ENCODE results near the gene ATN1.
A peak's percentile ranks its signal among the peaks of the same experiment; 100 is the strongest.
"Not testable (repeated sequence)": the region's sequence is repeated elsewhere in the genome, so short reads cannot be mapped to it uniquely, and the experiment has no call there.

Gene ATN1

GRCh38 chr12:6904280-6905276 lies 23.2 kb upstream of the ATN1 start, which contains the start of gene LRRC23:
Gene LRRC23, plus strand, starts transcription at chr12:6904822. Its CDS starts 812 bp downstream, at chr12:6905634.
- DNase-seq = peak; percentile 93

GRCh38 chr12:6905414-6906040 lies 22.2 kb upstream of the ATN1 start:
- DNase-seq = no peak

DNA sequence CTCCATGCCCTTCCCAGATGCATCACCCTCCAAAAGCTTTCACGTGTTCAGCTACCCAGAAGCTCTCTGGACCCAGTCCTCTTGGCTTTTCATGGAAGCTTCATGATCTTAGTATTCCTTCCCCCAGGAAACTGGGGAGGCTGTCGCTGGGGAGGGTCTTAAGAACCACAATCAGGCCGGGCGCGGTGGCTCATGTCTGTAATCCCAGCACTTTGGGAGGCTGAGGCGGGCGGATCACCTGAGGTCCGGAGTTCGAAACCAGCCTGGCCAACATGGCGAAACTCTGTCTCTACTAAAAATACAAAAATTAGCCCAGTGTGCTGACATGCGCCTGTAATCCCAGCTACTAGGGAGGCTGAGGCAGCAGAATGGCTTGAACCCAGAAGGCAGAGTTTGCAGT lies 19.6 kb upstream of the ATN1 start:
- not testable (repeated sequence) for DNase-seq

DNA sequence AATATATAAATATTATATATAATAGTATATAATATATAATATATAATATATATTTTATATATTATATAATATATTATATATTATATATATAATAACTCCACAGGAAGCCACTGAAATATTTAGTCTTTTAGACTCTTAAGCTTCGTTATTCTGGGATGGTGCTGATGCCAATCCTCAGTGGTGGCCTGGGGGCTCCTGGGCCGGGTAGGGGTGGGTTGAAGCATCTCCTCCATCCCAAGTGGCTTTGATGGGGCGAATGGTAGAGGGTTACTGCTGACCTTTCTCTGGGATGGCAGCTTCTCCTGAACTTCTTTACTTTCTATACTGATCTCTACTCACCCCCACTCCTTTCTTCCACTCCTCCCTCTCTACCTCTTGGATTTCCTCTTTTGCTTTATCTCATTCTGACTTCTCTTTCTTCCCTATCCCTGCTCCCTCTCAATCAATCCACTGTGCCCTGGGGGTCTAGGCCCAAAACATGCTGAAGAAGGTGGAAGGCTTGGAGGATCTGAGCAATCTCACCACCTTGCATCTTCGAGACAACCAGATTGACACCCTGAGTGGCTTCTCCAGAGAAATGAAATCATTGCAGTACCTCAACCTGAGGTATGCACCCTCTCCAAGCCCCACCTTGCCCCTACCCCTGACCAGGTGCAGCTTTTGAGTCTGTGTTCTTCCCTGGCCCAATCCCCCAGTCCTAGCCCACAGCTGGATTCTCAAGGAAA lies 18.2 kb upstream of the ATN1 start:
- DNase-seq = no peak

GRCh38 chr12:6912164-6912935 lies 15.4 kb upstream of the ATN1 start:
- no peak for DNase-seq

DNA sequence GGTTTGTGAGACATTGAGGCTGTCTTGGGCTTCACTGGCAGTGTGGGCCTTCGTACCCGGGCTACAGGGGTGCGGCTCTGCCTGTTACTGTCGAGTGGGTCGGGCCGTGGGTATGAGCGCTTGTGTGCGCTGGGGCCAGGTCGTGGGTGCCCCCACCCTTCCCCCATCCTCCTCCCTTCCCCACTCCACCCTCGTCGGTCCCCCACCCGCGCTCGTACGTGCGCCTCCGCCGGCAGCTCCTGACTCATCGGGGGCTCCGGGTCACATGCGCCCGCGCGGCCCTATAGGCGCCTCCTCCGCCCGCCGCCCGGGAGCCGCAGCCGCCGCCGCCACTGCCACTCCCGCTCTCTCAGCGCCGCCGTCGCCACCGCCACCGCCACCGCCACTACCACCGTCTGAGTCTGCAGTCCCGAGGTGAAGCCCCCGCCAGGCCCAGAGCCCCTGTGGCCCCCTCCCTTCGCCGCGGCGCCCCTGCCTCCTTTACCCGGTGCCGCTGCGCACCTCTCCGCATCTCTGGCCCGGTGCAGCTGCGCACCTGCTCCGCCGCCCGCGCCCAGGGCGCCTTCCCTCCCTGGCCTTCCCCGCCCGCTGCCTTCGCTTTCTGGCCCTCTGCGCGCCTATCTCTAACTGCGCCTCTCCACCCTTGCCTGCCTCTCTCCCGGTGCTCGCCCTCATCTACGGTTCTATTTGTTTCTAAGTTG lies 13.4 kb upstream of the ATN1 start, which contains the start of gene ENO2:
ENO2 (plus strand) TSS at position 335 of the 701 bp plus-strand sequence. CDS start 1,253 bp downstream, outside the sequence.
- DNase-seq = peak; percentile 37

GRCh38 chr12:6914947-6915788 lies 12.6 kb upstream of the ATN1 start:
- no peak for DNase-seq

DNA sequence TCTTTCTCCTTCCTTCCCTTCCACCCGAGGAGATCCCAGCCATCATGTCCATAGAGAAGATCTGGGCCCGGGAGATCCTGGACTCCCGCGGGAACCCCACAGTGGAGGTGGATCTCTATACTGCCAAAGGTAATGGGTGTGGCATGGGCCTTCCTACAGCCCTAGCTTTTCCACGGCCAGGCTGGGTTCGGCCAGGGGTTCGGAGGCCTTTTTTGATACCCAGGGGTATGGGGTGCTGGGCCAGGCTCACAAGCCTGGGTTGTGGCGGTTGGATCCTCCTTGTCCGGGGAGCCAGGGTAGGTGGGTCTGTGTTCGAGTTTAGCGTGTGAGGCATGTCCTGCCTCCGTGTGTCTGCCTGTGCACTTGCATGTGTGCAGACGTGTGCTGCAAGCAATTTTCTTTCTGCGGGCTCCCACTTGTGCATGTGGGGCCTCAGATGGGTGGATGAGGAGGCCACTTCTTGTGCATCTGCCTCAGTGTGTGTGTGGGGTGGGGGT lies 11.9 kb upstream of the ATN1 start:
- no peak for DNase-seq

GRCh38 chr12:6916426-6917200 lies 11.1 kb upstream of the ATN1 start:
- DNase-seq = no peak

- no peak for DNase-seq
These were observed 10.1 kb upstream of the ATN1 start for GRCh38 chr12:6917491-6918231.

DNA sequence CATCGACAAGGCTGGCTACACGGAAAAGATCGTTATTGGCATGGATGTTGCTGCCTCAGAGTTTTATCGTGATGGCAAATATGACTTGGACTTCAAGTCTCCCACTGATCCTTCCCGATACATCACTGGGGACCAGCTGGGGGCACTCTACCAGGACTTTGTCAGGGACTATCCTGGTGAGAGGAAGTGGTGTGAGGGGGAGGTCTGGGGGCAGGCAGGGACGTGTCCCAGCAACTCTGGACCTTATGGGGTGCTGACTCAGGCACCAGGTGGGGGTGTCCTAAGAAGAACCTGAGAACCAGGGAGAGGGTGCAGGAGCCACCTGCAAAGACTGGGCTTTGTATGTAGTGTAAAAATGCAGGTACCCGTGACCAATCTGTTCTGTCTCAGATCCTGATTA lies 8.2 kb upstream of the ATN1 start:
- DNase-seq = no peak

DNA sequence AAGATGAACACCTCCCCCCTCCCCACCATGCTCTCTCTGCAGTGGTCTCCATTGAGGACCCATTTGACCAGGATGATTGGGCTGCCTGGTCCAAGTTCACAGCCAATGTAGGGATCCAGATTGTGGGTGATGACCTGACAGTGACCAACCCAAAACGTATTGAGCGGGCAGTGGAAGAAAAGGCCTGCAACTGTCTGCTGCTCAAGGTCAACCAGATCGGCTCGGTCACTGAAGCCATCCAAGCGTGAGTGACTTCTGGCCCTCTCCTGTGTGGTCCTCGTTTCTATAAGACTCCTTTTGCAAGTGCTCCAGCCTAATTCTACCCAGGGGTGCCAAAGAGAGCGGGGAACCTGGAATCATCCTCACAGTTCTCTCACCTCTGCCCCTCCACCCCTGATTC lies 6.2 kb upstream of the ATN1 start:
- no peak for DNase-seq

DNA sequence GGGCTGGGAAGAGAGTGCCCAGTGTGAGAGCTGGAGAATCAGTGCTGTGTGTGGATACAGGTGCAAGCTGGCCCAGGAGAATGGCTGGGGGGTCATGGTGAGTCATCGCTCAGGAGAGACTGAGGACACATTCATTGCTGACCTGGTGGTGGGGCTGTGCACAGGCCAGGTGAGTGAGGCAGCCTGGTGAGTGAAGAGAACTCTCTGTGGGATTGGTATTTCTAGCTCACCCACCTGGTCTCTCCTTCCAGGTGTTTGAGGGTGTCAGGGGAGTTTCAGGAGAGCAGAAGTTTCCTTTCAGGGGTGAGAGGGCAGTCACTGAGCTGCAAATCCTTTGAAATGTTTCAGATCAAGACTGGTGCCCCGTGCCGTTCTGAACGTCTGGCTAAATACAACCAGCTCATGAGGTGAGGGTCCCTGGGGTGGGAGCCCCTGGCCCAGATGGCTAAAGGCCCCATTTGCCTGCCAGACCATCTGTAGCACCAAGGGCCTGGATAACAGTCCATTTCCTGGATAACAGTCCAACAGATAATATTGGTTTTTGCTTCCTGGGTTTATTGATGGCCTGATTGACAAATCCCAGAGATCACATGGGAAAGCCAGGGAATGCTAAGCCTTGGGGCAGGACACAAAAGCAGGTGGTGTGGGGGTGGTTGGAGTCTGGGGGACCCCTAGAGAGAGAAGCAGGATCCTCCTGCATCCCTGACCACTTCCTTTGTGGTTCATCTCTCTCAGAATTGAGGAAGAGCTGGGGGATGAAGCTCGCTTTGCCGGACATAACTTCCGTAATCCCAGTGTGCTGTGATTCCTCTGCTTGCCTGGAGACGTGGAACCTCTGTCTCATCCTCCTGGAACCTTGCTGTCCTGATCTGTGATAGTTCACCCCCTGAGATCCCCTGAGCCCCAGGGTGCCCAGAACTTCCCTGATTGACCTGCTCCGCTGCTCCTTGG lies 5.5 kb upstream of the ATN1 start:
- no peak for DNase-seq

GRCh38 chr12:6923003-6923732 lies 4.6 kb upstream of the ATN1 start:
- DNase-seq = no peak

GRCh38 chr12:6923851-6924250 lies 3.9 kb upstream of the ATN1 start:
- DNase-seq = no peak

- no peak for DNase-seq
These were observed 2.6 kb upstream of the ATN1 start for GRCh38 chr12:6925239-6925539.

DNA sequence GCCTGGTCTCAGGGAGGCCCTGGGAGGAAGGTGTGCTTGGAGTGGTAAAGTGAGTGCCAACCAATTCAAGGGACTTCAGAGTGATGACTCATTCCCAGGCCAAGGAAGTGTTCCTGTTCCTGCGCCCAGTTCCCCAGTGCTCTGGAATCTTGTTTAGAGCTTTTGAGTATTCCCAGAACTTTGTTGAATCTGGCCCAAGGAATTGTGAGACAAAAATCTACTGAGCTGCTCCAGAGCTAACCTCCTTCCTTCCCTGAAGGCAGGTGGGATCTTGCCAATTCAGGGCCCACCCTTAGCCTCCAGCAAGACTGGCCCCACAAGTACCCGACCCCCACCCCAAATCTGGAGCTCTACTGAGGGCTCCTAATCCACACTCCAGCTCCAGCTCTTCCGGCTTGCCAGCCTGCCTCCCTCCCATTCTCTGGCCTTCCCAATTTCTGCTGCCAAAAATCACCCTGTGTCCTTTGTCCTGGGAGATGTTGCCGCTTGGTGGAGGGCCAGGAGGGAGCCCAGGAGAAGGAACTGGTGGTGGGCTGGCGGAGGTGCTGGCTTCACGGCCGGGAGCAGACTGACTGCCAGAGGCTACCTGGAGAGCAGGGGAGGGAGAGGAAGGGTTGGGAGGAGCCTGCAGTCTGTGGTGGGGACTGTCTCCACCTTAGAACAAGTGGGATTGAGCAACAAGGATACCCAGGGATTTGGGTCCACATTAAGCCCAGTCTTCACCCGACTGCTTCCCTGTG lies 2.0 kb upstream of the ATN1 start:
- DNase-seq = peak; percentile 85
